GM10248 (cell line): ENCODE results near the gene SAXO2.
"Not testable (repeated sequence)": the region's sequence is repeated elsewhere in the genome, so short reads cannot be mapped to it uniquely, and the experiment has no call there.

Experiments
- CTCF ChIA-PET: fragments of 300-600 bp; sonication (Branson Sonifier 250); formaldehyde crosslinking; extraction: SDS; loops from one replicate; lab custom pipeline; 2021; ENCODE audit warnings: antibody characterized with exemption; lab: Yijun Ruan, JAX
- POLR2A ChIA-PET: fragments of 350-650 bp; sonication (Branson Sonifier 250); formaldehyde crosslinking; extraction: SDS; loops from one replicate; lab custom pipeline; 2020; ENCODE audit warnings: antibody characterized with exemption; lab: Yijun Ruan, JAX
- DNase-seq: peaks from one replicate; pipeline ENCODE4 v3.0.0; 2012; ENCODE audit errors: extremely low spot score
- CTCF ChIP-seq: IDR thresholded peaks from 2 replicates; pipeline ENCODE4 v1.5.1; 2012; ENCODE audit warnings: mild to moderate bottlenecking, low read depth; ENCODE audit errors: extremely low read depth, missing control alignments, control extremely low read depth

SAXO2 gene

GRCh38 chr15:82304778-82305090 is 42.1 kb downstream of the SAXO2 start:
- TF ChIP-seq CTCF, result no peak
- CTCF ChIA-PET, result no interaction called here
- POLR2A ChIA-PET, result no interaction called here
- peak; percentile 1 for DNase-seq

- ChIA-PET POLR2A (no interaction called here), CTCF (no interaction called here)
- TF ChIP-seq CTCF, result no peak
Measured at GRCh38 chr15:82305621-82306048, 43.0 kb downstream of the SAXO2 start.

GRCh38 chr15:82306791-82307713 is 44.4 kb downstream of the SAXO2 start:
- CTCF ChIA-PET, result interaction anchor here (1.0 to 1.8 kb wide), 3 partner anchors 9 to 27 kb away, joined by 3 to 6 read pairs (median 3); no protein-coding TSS in a partner anchor
- no peak for TF ChIP-seq CTCF
- peak; percentile 1 for DNase-seq

More at GRCh38 chr15:82305621-82306048, 43.0 kb downstream of the SAXO2 start:
- peak; percentile 1 for DNase-seq

GRCh38 chr15:82307714-82308081 is 45.1 kb downstream of the SAXO2 start:
- ChIA-PET CTCF (interaction anchor here (1.0 to 1.8 kb wide), 3 partner anchors 10 to 27 kb away, joined by 3 to 6 read pairs (median 3); no protein-coding TSS in a partner anchor), POLR2A (no interaction called here)
- peak; percentile 1 for DNase-seq
- TF ChIP-seq CTCF, result no peak

More at GRCh38 chr15:82306791-82307713, 44.4 kb downstream of the SAXO2 start:
- POLR2A ChIA-PET, result no interaction called here

- no peak for DNase-seq
- no peak for TF ChIP-seq CTCF
- ChIA-PET CTCF (no interaction called here), POLR2A (no interaction called here)
Measured at GRCh38 chr15:82309802-82310201, 47.2 kb downstream of the SAXO2 start.

- DNase-seq, POLR2A ChIA-PET, CTCF ChIA-PET: not testable (repeated sequence)
Measured at GRCh38 chr15:82311321-82311720, 48.7 kb downstream of the SAXO2 start.
